ENCODE results near the gene TSHZ2.
"Not testable (repeated sequence)": the region's sequence is repeated elsewhere in the genome, so short reads cannot be mapped to it uniquely, and the experiment has no call there.

TSHZ2 gene

GRCh38 chr20:53402233-53403005, 430.3 kb downstream of the TSHZ2 start:
- no peak for DNase-seq

- DNase-seq = no peak
Measured at GRCh38 chr20:53403029-53403428, 430.9 kb downstream of the TSHZ2 start.

- peak; percentile 39 to 57 (median 47) for DNase-seq
Measured at GRCh38 chr20:53405139-53405538, 433.0 kb downstream of the TSHZ2 start.

GRCh38 chr20:53406580-53406979, 434.4 kb downstream of the TSHZ2 start:
- DNase-seq = no peak

- no peak for DNase-seq
Measured at GRCh38 chr20:53408691-53409446, 436.7 kb downstream of the TSHZ2 start.

- DNase-seq = no peak
Measured at GRCh38 chr20:53409447-53409717, 437.2 kb downstream of the TSHZ2 start.

GRCh38 chr20:53411129-53411528, 439.0 kb downstream of the TSHZ2 start:
- no peak for DNase-seq

- no peak for DNase-seq
Measured at GRCh38 chr20:53411891-53412290, 439.7 kb downstream of the TSHZ2 start.

- no peak for DNase-seq
Measured at GRCh38 chr20:53412577-53413185, 440.5 kb downstream of the TSHZ2 start.

- DNase-seq = peak in 2 of 3 donors; percentile 12 to 18
Measured at GRCh38 chr20:53413186-53413631, 441.1 kb downstream of the TSHZ2 start.

- not testable (repeated sequence) for DNase-seq
Measured at GRCh38 chr20:53413845-53414244, 441.7 kb downstream of the TSHZ2 start.

- no peak for DNase-seq
Measured at GRCh38 chr20:53419693-53420460, 447.7 kb downstream of the TSHZ2 start.

- no peak for DNase-seq
Measured at GRCh38 chr20:53421343-53421742, 449.2 kb downstream of the TSHZ2 start.

GRCh38 chr20:53422039-53422438, 449.9 kb downstream of the TSHZ2 start:
- no peak for DNase-seq

- no peak for DNase-seq
Measured at GRCh38 chr20:53423587-53424146, 451.5 kb downstream of the TSHZ2 start.

- DNase-seq = no peak
Measured at GRCh38 chr20:53425481-53425880, 453.3 kb downstream of the TSHZ2 start.

GRCh38 chr20:53425941-53426340, 453.8 kb downstream of the TSHZ2 start:
- DNase-seq = peak; percentile 8 to 39 (median 30)

GRCh38 chr20:53426766-53427312, 454.7 kb downstream of the TSHZ2 start:
- DNase-seq = no peak

- DNase-seq = no peak
Measured at GRCh38 chr20:53427951-53428350, 455.8 kb downstream of the TSHZ2 start.

- DNase-seq = no peak
Measured at GRCh38 chr20:53428588-53428987, 456.4 kb downstream of the TSHZ2 start.

- no peak for DNase-seq
Measured at GRCh38 chr20:53428996-53429395, 456.8 kb downstream of the TSHZ2 start.

- DNase-seq = no peak
Measured at GRCh38 chr20:53434662-53435061, 462.5 kb downstream of the TSHZ2 start.
